Astrocyte (in vitro differentiated cells and primary cell): ENCODE data around the gene PLXDC2. TPM values are rescaled to one million over a fixed set of nuclear protein-coding genes. Genes with fewer than 3 reads are reported as not detected.

Source experiments
- DNase-seq: peaks from one replicate; pipeline ENCODE4 v3.0.0-alpha.2; 2010; ENCODE audit warnings: low read depth
- FAIRE-seq: peaks from 2 replicates; lab custom pipeline; 2011; peaks lifted over from hg19 to GRCh38; lab: Jason Lieb, UNC
- H2AFZ ChIP-seq: 2 replicates; pipeline ENCODE4 v1.6.0; 2012; ENCODE audit warnings: low read depth, low read length, inconsistent platforms
- H3K27ac ChIP-seq: 2 replicates; pipeline ENCODE4 v1.5.1; 2011; ENCODE audit warnings: low read depth, low read length, inconsistent platforms
- H3K27me3 ChIP-seq: 2 replicates; pipeline ENCODE4 v1.6.0; 2011; ENCODE audit warnings: low read length, inconsistent platforms; ENCODE audit not compliant: insufficient read depth
- H3K36me3 ChIP-seq: 2 replicates; pipeline ENCODE4 v1.5.1; 2011; ENCODE audit warnings: low read length, inconsistent platforms; ENCODE audit not compliant: insufficient read depth
- H3K4me1 ChIP-seq: 2 replicates; pipeline ENCODE4 v1.5.1; 2011; ENCODE audit warnings: low read length, inconsistent platforms; ENCODE audit not compliant: insufficient read depth
- H3K4me2 ChIP-seq: 2 replicates; pipeline ENCODE4 v1.6.0; 2012; ENCODE audit warnings: low read length, inconsistent platforms
- H3K4me3 ChIP-seq: 2 replicates; pipeline ENCODE4 v1.5.1; 2011; ENCODE audit warnings: low read depth, mild to moderate bottlenecking, low read length, inconsistent platforms; ENCODE audit not compliant: insufficient read depth
- H3K79me2 ChIP-seq: 2 replicates; pipeline ENCODE4 v1.6.0; 2012; ENCODE audit warnings: mild to moderate bottlenecking, low read length, inconsistent platforms; ENCODE audit not compliant: insufficient read depth
- H3K9ac ChIP-seq: 2 replicates; pipeline ENCODE4 v1.6.0; 2012; ENCODE audit warnings: mild to moderate bottlenecking, low read length, inconsistent platforms
- H3K9me3 ChIP-seq: 2 replicates; pipeline ENCODE4 v1.5.1; 2012; ENCODE audit warnings: low read depth, mild to moderate bottlenecking, low read length, inconsistent platforms; ENCODE audit not compliant: insufficient read depth
- H4K20me1 ChIP-seq: 2 replicates; pipeline ENCODE4 v1.6.0; 2012; ENCODE audit warnings: low read length, inconsistent platforms; ENCODE audit not compliant: insufficient read depth
- H3K27ac Mint-ChIP-seq: one replicate; pipeline ENCODE4 v1.8.0; 2021; ENCODE audit warnings: mild to moderate bottlenecking, mixed read lengths; ENCODE audit not compliant: unreplicated experiment
- H3K27me3 Mint-ChIP-seq: one replicate; pipeline ENCODE4 v1.8.0; 2021; ENCODE audit warnings: low read depth, mixed read lengths; ENCODE audit not compliant: unreplicated experiment
- H3K36me3 Mint-ChIP-seq: one replicate; pipeline ENCODE4 v1.8.0; 2021; ENCODE audit warnings: low read depth, mixed read lengths; ENCODE audit not compliant: unreplicated experiment
- H3K4me1 Mint-ChIP-seq: one replicate; pipeline ENCODE4 v1.8.0; 2021; ENCODE audit warnings: low read depth, mixed read lengths; ENCODE audit not compliant: unreplicated experiment
- H3K4me3 Mint-ChIP-seq: one replicate; pipeline ENCODE4 v1.8.0; 2021; ENCODE audit warnings: mild to moderate bottlenecking, moderate library complexity, mixed read lengths; ENCODE audit not compliant: unreplicated experiment
- H3K9me3 Mint-ChIP-seq: one replicate; pipeline ENCODE4 v1.8.0; 2021; ENCODE audit warnings: mild to moderate bottlenecking, mixed read lengths; ENCODE audit not compliant: unreplicated experiment
- CTCF ChIP-seq: IDR thresholded peaks from 2 replicates; pipeline ENCODE4 v1.5.1; 2011; ENCODE audit warnings: low read depth, mild to moderate bottlenecking, inconsistent platforms, low read length, moderate library complexity; ENCODE audit not compliant: insufficient read depth
- EZH2 ChIP-seq: IDR thresholded peaks from 2 replicates; pipeline ENCODE4 v1.6.1; 2012; ENCODE audit warnings: mild to moderate bottlenecking, low read length, inconsistent platforms; ENCODE audit not compliant: insufficient read depth
- total RNA-seq: library from RNA; stranded (reverse); gene quantifications from 2 replicates; pipeline ENCODE4 v1.2.1, GENCODE V29; 2021

Gene PLXDC2
- total RNA-seq, 1 donor from 2014 or later: 36.1 TPM

GRCh38 chr10:20232079-20232705, 416.0 kb downstream of the PLXDC2 start:
- H3K9ac ChIP-seq: no peak overlapping the region
- H3K27ac ChIP-seq: no peak overlapping the region
- no peaks in the 10 kb centered on the region for H3K27me3 Mint-ChIP-seq
- no peak overlapping the region for H3K4me2 ChIP-seq
- H3K79me2 ChIP-seq: no peaks in the 10 kb centered on the region
- H4K20me1 ChIP-seq: no peaks in the 10 kb centered on the region
- no peak overlapping the region for H3K4me3 ChIP-seq
- no peak overlapping the region for H3K27ac Mint-ChIP-seq
- FAIRE-seq (no peak), DNase-seq (no peak)
- no peaks in the 10 kb centered on the region for H3K27me3 ChIP-seq
- no peaks in the 10 kb centered on the region for H3K4me1 ChIP-seq
- H3K4me3 Mint-ChIP-seq: no peak overlapping the region
- no peaks in the 10 kb centered on the region for H3K36me3 Mint-ChIP-seq
- no peaks in the 10 kb centered on the region for H3K9me3 ChIP-seq
- H3K36me3 ChIP-seq: no peaks in the 10 kb centered on the region
- no peaks in the 10 kb centered on the region for H3K4me1 Mint-ChIP-seq
- H2AFZ ChIP-seq: no peak overlapping the region
- TF ChIP-seq CTCF (no peak), EZH2 (no peak)
- no peaks in the 10 kb centered on the region for H3K9me3 Mint-ChIP-seq

- no peaks in the 10 kb centered on the region for H3K79me2 ChIP-seq
- no peaks in the 10 kb centered on the region for H3K9me3 Mint-ChIP-seq
- H3K4me3 Mint-ChIP-seq: no peak overlapping the region
- H3K27ac Mint-ChIP-seq: no peak overlapping the region
- H3K36me3 Mint-ChIP-seq: no peaks in the 10 kb centered on the region
- DNase-seq (no peak), FAIRE-seq (no peak)
- H3K36me3 ChIP-seq: no peaks in the 10 kb centered on the region
- no peaks in the 10 kb centered on the region for H3K4me1 ChIP-seq
- H4K20me1 ChIP-seq: no peaks in the 10 kb centered on the region
- no peak overlapping the region for H2AFZ ChIP-seq
- no peak overlapping the region for H3K9ac ChIP-seq
- TF ChIP-seq CTCF (no peak), EZH2 (no peak)
- H3K4me1 Mint-ChIP-seq: no peaks in the 10 kb centered on the region
- no peak overlapping the region for H3K4me3 ChIP-seq
- no peak overlapping the region for H3K4me2 ChIP-seq
- H3K9me3 ChIP-seq: no peaks in the 10 kb centered on the region
- no peak overlapping the region for H3K27ac ChIP-seq
- H3K27me3 ChIP-seq: no peaks in the 10 kb centered on the region
- no peaks in the 10 kb centered on the region for H3K27me3 Mint-ChIP-seq
Observed at GRCh38 chr10:20233423-20233822, 417.2 kb downstream of the PLXDC2 start.

GRCh38 chr10:20234579-20234978, 418.3 kb downstream of the PLXDC2 start:
- Mint-ChIP-seq H3K4me3 (no peak overlapping the region), H3K9me3 (no peaks in the 10 kb centered on the region), H3K36me3 (no peaks in the 10 kb centered on the region), H3K4me1 (no peaks in the 10 kb centered on the region), H3K27me3 (no peaks in the 10 kb centered on the region), H3K27ac (no peak overlapping the region)
- H3K4me3 ChIP-seq: no peak overlapping the region
- TF ChIP-seq CTCF (no peak), EZH2 (no peak)
- no peaks in the 10 kb centered on the region for H4K20me1 ChIP-seq
- H3K79me2 ChIP-seq: no peaks in the 10 kb centered on the region
- no peak overlapping the region for H2AFZ ChIP-seq
- H3K9ac ChIP-seq: no peak overlapping the region
- no peak for DNase-seq
- H3K36me3 ChIP-seq: no peaks in the 10 kb centered on the region
- H3K4me2 ChIP-seq: no peak overlapping the region
- FAIRE-seq: no peak
- H3K27me3 ChIP-seq: no peaks in the 10 kb centered on the region
- no peak overlapping the region for H3K27ac ChIP-seq
- H3K9me3 ChIP-seq: no peaks in the 10 kb centered on the region
- no peaks in the 10 kb centered on the region for H3K4me1 ChIP-seq
